ENCODE results near the gene PUS3. TPM values are rescaled to one million over a fixed set of nuclear protein-coding genes. Genes with fewer than 3 reads are reported as not detected.

The PUS3 gene
- total RNA-seq, 2 donors from 2014 or later, result 8.3 to 11.8 TPM

DNA sequence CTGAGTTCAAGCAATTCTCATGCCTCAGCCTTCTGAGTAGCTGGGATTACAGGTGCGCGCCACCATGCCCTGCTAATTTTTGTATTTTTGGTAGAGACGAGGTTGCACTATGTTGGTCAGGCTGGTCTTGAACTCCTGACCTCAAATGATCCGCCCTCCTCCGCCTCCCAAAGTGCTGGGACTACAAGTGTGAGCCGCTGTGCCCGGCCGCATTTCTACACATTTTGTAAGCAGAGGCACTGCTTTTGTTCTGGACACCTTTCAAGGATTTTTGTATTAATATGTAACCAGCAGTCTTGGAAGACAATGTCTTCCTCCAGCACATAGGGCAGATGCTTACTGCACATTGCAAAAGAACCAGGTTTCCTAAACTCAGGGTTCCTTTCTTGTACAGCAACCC, 31.5 kb upstream of the PUS3 start:
- H3K27me3 ChIP-seq (replicated peaks; ENCODE audit: insufficient read depth), result no peaks in the 10 kb centered on the region
- DNase-seq (ENCODE audit: low spot score), result no peak
- no peak overlapping the region for H3K27ac ChIP-seq
- no peak overlapping the region for H3K4me3 ChIP-seq
- whole genome bisulfite sequencing, result 95% methylated on average over 8 of the region's 8 CpGs
- H3K4me1 ChIP-seq (replicated peaks), result no peaks in the 10 kb centered on the region
- intact Hi-C loops (cut with DNase I), result no loop called here
- TF ChIP-seq POLR2A (IDR thresholded peaks at IDR 0.05) (no peak), POLR2AphosphoS5 (IDR thresholded peaks at IDR 0.05) (no peak)
- TF ChIP-seq, protein P1, sequence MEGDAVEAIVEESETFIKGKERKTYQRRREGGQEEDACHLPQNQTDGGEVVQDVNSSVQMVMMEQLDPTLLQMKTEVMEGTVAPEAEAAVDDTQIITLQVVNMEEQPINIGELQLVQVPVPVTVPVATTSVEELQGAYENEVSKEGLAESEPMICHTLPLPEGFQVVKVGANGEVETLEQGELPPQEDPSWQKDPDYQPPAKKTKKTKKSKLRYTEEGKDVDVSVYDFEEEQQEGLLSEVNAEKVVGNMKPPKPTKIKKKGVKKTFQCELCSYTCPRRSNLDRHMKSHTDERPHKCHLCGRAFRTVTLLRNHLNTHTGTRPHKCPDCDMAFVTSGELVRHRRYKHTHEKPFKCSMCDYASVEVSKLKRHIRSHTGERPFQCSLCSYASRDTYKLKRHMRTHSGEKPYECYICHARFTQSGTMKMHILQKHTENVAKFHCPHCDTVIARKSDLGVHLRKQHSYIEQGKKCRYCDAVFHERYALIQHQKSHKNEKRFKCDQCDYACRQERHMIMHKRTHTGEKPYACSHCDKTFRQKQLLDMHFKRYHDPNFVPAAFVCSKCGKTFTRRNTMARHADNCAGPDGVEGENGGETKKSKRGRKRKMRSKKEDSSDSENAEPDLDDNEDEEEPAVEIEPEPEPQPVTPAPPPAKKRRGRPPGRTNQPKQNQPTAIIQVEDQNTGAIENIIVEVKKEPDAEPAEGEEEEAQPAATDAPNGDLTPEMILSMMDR (IDR thresholded peaks at IDR 0.05), result no peak
- no peaks in the 10 kb centered on the region for H3K36me3 ChIP-seq
- H3K9me3 ChIP-seq, result no peaks in the 10 kb centered on the region

DNA sequence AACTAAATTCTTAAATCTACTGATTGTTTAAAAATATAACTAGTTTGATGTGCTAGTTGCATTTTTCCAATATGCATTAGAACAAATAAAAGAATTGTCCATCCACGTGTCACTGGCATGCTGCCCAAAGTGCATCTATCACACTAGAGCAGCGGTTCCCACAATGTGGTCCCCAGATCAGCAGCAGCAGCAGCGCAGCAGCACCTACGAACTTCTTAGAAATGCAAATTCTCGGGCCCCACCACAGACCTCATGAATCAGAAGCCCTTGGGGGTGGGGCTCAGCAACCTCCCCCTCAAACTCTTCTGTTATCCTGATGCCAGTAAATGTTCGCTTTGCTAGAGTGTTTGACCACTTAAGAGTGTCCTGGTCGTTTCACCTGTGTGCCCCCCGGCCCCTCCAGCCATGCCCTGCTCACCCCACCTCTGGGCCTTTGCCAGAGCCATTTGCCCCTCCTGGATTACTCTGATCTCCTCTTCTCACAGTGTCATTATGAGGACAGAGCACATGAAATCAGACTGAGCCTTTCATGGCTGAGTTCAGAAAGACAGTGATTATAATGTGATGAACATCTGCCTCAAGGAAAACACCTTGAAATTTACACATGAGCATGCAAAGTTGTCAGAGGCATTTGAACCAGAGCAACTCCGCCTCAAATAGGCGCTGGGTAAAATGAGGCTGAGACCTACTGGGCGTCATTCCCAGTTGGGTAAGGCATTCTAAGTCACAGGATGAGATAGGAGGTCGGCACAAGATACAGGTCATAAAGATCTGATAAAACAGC, 30.2 kb upstream of the PUS3 start:
- 77% methylated on average over 12 of the region's 12 CpGs for WGBS
- no peak for DNase-seq (ENCODE audit: low spot score)
- no peaks in the 10 kb centered on the region for H3K36me3 ChIP-seq
- intact Hi-C loops (cut with DNase I), result no loop called here
- no peaks in the 10 kb centered on the region for H3K9me3 ChIP-seq
- no peaks in the 10 kb centered on the region for H3K4me1 ChIP-seq (replicated peaks)
- no peaks in the 10 kb centered on the region for H3K27me3 ChIP-seq (replicated peaks; ENCODE audit: insufficient read depth)
- H3K4me3 ChIP-seq, result no peak overlapping the region
- no peak overlapping the region for H3K27ac ChIP-seq
- TF ChIP-seq POLR2A (IDR thresholded peaks at IDR 0.05) (no peak), POLR2AphosphoS5 (IDR thresholded peaks at IDR 0.05) (no peak)
- TF ChIP-seq, protein P1 (IDR thresholded peaks at IDR 0.05), result no peak

DNA sequence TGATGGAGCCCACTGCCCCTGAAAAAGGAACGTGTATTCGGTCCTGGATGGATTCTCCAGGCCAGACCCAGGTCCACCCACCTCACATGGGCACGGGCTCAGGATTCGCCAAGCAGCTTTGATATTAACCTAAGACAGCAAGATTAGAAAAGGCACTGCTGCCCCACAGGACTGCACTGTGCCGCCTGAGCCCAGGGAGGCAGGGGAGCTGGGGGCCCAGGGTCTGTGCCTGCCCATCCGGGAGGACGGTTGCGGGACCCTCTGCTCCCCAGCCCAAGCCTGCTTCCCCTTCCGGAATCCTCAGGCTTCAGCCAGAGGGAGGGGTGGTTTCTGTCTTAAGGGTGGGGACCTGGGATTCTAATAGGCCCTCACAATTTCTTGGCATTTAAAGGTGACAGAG, 29.3 kb upstream of the PUS3 start:
- H3K9me3 ChIP-seq, result no peaks in the 10 kb centered on the region
- H3K36me3 ChIP-seq, result no peaks in the 10 kb centered on the region
- no peaks in the 10 kb centered on the region for H3K4me1 ChIP-seq (replicated peaks)
- H3K4me3 ChIP-seq, result no peak overlapping the region
- H3K27ac ChIP-seq, result no peak overlapping the region
- TF ChIP-seq POLR2AphosphoS5 (IDR thresholded peaks at IDR 0.05) (no peak), POLR2A (IDR thresholded peaks at IDR 0.05) (no peak)
- TF ChIP-seq, protein P1 (IDR thresholded peaks at IDR 0.05), result no peak
- 88% methylated on average over 9 of the region's 9 CpGs for WGBS
- intact Hi-C loops (cut with DNase I), result no loop called here
- no peak for DNase-seq (ENCODE audit: low spot score)
- H3K27me3 ChIP-seq (replicated peaks; ENCODE audit: insufficient read depth), result no peaks in the 10 kb centered on the region

DNA sequence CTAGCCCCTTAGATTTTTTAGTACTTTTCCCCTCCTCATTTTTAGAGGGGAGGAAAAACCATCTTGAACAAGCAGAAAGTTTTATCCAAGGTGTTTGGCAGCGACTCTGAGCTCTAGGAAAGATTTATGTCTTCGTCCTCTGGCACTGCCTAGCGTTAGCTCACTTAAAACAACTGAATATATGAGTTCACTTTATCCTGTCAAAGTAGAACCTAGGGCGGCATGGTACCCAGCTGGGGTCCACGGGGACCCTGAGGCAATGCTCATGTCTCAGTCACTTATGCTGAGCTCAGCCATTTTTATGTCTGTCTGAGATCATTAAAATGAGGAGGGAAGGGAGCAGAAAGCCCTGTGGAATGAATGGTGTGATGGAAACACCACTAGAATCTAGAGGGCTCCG, 28.7 kb upstream of the PUS3 start:
- Histone ChIP-seq H3K9me3 (no peaks in the 10 kb centered on the region), H3K4me1 (replicated peaks) (no peaks in the 10 kb centered on the region), H3K27me3 (replicated peaks; ENCODE audit: insufficient read depth) (no peaks in the 10 kb centered on the region), H3K4me3 (no peak overlapping the region), H3K36me3 (no peaks in the 10 kb centered on the region), H3K27ac (no peak overlapping the region)
- TF ChIP-seq POLR2AphosphoS5 (IDR thresholded peaks at IDR 0.05), result no peak
- TF ChIP-seq, protein P1 (IDR thresholded peaks at IDR 0.05), result no peak
- no peak for TF ChIP-seq POLR2A (IDR thresholded peaks at IDR 0.05)
- no peak for DNase-seq (ENCODE audit: low spot score)
- WGBS, result 25% methylated on average over 6 of the region's 6 CpGs
- intact Hi-C loops (cut with DNase I), result no loop called here

DNA sequence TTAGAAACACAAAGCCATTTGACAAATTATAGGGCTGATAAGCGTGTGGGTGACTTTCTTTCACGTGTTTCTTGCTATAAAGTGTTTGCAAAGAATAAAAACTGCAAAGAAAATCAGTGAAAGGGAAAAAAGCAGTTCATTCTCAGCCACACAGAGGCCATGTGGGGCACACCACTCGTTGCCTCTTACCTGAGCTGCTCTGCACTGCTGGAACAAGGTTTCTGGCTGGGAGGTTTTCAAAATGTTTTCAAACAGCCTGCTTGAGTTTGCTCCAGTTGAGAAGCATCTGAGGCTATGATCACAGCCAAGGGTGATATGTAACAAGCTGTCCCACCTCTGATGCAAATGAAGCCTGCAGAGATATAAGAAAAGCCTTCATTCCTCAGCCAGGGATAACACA, 28.1 kb upstream of the PUS3 start:
- intact Hi-C loops (cut with DNase I), result no loop called here
- no peak for TF ChIP-seq POLR2A (IDR thresholded peaks at IDR 0.05)
- TF ChIP-seq, protein P1 (IDR thresholded peaks at IDR 0.05), result no peak
- no peak for TF ChIP-seq POLR2AphosphoS5 (IDR thresholded peaks at IDR 0.05)
- DNase-seq (ENCODE audit: low spot score), result no peak
- Histone ChIP-seq H3K27ac (no peak overlapping the region), H3K36me3 (no peaks in the 10 kb centered on the region), H3K4me3 (no peak overlapping the region), H3K9me3 (no peaks in the 10 kb centered on the region), H3K27me3 (replicated peaks; ENCODE audit: insufficient read depth) (no peaks in the 10 kb centered on the region), H3K4me1 (replicated peaks) (no peaks in the 10 kb centered on the region)
- WGBS, result 48% methylated on average over 3 of the region's 3 CpGs

All from prostate gland (tissue), 2 donors.